MV-4-11 (cell line): ENCODE results near the gene TRMT2A.

ENCODE experiments used
- DNase-seq: peaks from one replicate; lab custom pipeline; 2025; lab: John Stamatoyannopoulos, UW

TRMT2A gene

DNA sequence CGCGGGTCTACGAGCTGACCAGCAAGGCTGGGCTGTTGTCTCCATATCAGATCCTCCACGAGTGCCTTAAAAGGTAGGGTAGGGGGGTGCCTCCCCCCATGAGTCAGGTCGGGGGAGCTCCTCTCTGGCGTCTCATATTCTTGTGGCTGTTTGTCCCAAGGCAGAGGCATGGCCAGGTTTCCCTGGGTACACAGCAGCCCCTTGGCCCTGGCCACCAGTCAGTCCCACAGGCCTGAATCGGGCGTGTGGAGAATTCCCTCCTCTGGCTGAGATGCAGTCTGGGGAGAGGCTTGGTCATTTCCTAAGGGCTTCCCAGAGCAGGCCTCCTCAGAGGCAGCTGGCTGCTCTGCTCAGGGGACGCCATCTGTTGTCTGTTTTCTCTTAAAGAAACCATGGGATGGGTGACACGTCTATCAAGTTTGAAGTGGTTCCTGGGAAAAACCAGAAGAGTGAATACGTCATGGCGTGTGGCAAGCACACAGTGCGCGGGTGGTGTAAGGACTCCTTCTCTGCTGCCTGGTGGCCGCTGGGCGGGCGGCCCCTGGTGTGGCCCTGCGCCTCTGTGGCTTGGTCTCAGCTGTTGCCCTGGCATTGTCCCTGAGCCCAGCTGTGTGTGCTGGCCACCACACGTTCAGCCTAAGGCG is 10.7 kb downstream of the TRMT2A start:
- no peak for DNase-seq

DNA sequence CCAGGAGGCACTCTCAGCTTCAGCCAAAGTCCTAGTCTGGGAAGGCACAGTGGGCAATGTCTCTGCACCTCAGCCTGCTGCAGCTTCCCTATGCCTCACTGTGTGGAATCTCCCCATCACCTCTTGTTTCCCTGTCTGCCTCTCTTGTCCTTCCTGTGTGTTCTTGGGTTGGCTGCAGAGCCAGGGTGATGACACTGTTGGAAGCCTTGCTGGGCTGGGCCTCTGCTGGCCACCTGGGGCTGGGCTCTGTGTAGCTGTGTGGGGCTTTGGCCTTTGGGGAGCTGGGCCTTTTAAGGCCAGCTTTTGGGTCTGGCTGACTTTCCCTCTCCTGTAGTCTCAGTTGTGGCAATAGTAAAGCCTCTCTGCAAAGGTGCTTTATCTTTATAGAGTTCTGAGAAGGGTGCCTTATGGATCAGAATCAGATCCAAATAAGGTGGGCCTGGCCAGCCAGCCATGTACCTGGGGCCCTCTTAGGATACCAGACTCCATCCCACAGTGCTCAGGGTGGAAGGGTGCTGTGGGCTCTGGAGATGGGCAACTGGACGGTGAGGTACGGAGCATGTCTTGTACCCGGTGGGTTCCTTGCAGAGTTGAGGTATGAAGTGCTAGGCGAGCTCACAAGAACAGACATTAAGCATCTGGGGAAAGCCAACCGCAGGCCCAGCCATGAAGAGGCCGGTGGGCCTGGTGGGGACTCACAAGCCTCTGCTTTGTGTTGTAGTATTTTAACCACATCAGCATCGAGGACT is 11.4 kb downstream of the TRMT2A start:
- no peak for DNase-seq

- no peak for DNase-seq
These were observed 14.7 kb downstream of the TRMT2A start for GRCh38 chr22:20102203-20102780.

- DNase-seq: no peak
These were observed 15.4 kb downstream of the TRMT2A start for GRCh38 chr22:20101638-20102037.

GRCh38 chr22:20099099-20099711 is 17.8 kb downstream of the TRMT2A start:
- no peak for DNase-seq

DNA sequence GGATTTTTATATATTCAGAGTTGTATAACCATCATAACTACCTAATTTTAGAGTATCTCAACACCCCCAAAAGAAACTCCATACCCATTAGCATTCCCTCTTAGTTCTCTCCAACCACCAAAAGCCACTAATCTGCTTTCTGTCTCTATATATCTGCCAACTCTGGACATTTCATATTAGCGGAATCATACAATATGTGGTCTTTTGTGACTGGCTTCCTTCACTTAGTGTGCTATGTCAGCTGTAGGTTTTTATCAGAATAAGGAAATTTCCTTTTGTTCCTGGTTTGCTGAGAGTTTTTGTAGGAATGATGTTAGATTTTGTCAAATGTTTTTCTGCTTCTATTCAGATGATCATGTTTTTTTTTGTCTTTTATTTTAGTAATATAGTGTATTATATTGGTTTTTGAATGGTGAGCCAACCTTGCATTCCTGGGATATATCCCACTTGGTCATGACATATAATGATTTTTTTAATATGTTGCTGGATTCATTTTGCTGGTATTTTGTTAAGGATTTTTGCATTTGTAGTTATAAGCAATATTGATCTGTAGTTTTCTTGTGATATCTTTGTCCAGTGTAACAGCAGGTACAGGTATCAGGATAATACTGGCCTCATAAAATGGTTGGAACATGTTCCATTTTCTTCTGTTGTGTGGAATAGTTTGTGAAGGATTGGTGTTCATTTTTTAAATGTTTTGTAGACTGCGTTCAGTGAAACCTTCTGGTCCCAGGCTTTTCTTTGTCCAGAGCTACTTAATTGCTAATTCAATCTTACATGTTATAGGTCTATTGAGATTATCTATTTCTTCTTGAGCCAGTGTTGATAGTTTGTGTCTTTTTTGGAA is 20.2 kb downstream of the TRMT2A start:
- DNase-seq: no peak

DNA sequence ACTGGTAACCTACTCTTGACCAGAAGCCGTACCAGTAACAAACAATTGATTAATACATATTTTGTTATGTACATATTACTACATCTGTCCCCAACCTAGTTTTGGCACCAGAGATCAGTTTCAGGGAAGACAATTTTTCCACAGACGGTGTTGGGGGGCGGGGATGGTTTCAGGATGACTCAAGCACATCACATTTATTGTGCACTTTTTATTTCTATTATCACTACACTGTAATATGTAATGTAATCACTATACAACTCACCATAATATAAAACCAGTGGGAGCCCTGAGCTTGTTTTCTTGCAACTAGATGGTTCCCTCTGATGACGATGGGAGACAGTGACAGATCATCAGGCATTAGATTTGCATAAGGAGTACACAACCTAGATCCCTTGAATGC is 21.5 kb downstream of the TRMT2A start:
- DNase-seq: no peak

DNA sequence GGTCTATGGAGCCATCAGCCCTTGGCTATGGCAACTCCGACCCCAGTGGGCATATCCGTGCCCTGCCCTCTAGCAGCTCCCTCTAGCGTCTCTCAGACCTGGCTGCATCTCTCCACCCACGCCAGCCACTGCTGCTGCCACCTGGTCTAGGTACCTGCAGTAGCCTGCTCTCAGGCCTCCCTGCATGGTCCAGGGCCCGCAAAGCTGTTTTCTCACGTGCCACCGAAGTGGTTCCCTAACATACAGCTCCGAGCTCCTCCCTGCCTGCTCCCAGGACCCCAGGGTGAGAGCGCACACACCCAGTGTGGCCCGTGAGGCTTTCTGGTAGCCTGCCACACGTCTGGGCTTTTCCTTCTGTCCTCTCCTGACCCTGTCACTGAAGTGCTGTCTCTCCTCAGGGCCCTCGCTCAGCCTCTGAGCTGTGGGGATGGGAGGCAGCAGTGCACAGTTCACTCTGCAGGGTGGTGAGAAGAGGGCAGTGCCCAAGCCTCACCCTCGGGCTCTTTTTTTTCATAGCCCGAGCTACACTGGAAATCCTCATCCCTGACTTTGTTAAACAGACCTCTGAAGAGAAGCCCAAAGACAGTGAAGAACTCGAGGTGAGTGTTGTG is 22.7 kb downstream of the TRMT2A start:
- no peak for DNase-seq

- no peak for DNase-seq
These were observed 23.4 kb downstream of the TRMT2A start for GRCh38 chr22:20093418-20094196.

DNA sequence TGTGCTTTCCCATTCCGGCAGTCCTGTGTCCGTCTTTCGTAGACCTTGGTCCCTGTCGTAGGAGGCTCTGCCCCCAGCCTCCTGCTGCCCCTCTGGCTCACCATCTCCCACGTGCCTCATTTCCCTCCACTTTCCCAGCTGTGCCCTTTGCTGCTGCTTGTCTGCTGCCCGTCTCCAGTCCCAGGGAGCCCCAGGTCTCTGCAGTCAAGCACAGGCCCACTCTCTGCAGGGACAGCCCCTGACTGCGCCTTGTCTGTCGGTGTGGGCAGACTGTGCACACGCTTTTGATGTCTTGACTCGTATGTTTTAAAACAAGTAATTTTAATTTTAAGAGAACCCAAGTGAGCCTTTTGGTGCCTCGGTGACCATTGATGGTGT is 24.6 kb downstream of the TRMT2A start:
- no peak for DNase-seq

DNA sequence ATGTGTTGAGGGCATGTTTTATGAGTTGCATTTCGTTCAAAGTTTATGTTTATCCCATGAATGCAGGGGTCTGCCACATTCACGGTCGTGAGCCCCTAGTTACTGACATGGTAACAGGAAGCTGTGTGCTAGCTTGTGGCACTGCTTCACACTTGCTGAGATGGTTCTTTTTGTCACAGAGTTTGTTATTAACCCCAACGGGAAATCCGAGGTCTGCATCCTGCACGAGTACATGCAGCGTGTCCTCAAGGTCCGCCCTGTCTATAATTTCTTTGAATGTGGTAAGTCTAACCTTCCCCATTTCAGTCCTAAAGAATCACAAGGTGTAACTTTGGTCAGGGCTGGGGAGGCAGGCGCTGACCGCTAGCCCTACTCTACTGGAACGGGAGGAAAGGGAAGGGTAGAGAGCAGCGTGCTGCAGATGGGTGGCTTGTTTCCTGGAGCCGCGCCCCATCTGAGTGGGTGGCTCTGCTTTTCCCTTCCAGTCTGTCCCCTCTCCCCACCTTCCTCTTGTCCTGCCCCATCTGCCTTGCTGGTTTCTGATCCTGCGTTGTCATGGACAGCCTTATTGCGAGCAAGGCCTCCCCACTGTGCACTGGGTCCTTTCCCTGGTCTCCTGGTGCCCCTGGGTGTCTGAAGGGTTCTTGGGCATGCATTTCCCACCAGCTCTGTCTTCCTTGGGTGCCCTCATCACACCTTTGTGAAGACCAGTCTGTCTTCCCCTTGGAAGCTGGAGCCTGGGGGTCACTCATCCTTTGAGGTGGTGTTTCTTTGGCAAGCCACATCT is 25.1 kb downstream of the TRMT2A start:
- no peak for DNase-seq

GRCh38 chr22:20090730-20091240 is 26.2 kb downstream of the TRMT2A start:
- peak; percentile 14 for DNase-seq

- no peak for DNase-seq
These were observed 26.9 kb downstream of the TRMT2A start for GRCh38 chr22:20089977-20090729.

DNA sequence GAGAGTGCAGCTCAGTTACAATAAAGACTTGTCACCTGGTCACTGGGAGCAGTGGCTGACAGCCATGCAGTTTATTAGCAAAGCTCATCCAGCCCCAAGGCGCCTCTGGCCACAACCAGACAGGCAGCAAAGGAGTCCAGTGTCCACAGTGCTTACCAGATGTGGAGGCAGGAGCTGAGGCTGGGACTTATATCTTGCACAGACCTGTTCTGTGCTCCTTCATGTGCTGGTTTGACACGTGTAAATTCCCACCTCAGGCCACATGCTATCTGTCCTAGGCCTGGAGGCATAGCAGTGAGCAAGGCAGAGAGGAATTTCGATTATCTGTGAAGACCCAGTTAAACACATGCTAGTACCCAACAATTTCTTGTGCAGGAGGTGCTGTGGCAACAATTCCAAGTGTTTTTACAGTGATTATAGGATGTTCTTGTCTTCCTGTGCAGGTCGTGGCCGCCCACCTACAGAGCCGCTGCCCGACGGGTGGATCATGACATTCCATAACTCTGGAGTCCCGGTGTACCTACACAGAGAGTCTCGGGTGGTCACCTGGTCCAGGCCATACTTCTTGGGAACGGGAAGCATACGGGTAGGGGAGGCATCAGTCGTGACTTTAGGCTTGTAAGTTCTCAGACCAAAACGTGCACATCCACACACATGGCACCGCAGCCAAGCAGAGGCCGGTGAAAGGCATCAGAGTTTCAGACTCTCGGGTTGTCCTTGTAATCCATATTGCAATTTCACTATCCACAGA is 27.6 kb downstream of the TRMT2A start:
- DNase-seq: no peak

DNA sequence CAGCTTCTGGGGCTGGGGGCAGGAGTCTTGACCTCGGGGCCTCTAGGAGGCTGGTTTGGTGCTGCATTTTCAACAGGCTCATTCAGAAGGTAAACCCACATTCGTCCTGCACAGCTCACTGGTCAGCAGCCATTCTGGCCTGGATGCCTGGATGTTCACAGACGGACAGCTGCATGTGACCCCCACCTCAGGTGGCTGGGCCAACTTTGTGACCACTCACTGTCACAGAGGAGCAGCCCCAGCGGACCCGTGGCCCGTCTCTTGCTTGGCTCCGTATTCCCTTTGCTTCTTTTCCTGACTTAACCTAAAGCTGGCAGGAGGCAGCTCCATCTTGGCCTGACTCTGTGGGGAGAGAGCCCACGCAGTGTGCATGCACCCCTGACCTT is 28.8 kb downstream of the TRMT2A start:
- DNase-seq: no peak

DNA sequence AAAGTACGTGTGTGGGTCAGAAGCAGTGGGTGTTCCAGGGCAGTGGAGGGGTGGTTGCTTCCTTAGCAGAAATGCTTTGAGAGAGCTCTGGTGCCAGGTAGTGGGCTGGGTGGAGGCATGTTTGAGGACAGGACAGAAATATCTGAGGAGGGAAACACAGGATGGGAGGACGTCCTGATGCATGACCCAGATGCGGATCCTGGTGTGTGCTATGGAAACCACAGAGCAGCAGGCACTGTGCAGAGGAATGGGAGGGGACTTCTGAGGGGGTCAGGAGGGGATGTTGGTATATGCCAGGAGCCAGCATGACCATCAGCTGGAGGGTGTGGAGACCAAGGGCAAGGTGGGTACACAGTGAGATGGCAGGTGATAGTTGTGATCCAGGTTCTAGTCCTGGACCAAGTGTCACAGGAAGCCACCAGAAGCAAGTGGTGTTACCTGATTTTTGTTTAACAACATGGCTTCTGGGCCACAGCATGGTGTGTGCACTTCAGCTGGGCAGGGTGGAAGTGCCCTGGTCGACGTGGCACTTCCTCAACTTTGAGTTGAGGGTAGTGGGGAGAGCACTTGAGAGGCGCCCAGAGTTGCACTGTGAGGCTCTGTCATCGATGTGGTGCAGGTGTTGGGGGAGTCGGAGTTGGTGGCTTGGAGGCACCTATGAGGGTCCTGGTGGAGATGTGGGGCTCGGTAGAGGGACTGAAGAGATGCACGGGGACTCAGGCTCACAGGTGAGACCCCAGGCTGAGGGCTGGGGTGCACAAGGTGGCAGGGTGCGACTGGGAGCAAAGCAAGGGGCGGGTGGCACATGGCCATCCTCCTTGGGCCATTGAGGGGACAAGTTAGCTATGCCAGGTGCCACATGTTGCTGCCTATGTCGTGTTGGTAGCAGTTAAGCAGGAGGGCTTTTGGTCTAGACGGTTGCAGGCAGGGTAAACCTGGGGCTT is 29.4 kb downstream of the TRMT2A start:
- DNase-seq: no peak

- DNase-seq: no peak
These were observed 30.3 kb downstream of the TRMT2A start for GRCh38 chr22:20086763-20087162.
